Stimulated activated CD4-positive, alpha-beta T cell treated with anti-CD3 and anti-CD28 coated beads, Interleukin-4, amount 100 ng/mL, for 48 hours (primary cell): ENCODE measurements around the gene CORO1C.
"Not testable (repeated sequence)": the region's sequence is repeated elsewhere in the genome, so short reads cannot be mapped to it uniquely, and the experiment has no call there.

Source experiments
- DNase-seq, 2 donors: peaks; one replicate each; pipeline ENCODE4 v3.0.0-alpha.2; 2020; ENCODE audit warnings: low read depth in 2 of 2

Gene CORO1C

GRCh38 chr12:108731105-108731865, at the start of gene CORO1C:
CORO1C (minus strand) TSS chr12:108731518; CDS start chr12:108701318, 30,200 bp downstream.
- DNase-seq = peak; percentile 91 to 95

GRCh38 chr12:108779998-108780688, 48.8 kb upstream of the CORO1C start:
- DNase-seq = no peak

DNA sequence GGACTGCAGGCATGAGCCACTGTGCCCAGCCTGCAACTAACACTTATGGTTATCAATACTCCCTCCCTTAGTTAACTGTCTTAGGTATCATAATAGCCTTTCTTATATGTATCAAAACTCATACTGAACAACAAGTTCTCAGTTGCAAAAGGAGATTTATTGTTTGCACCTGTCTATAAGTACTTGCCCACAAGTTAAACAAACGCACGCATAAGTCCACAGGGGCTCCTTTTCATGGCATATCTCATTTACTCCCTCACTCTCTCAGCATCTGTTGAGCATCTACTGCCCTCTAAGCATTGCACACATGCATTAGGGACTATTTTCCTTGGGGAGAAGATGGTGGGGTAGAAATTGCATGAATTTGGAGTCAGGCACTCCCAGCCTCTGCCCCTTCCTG, 46.7 kb upstream of the CORO1C start:
- no peak for DNase-seq

DNA sequence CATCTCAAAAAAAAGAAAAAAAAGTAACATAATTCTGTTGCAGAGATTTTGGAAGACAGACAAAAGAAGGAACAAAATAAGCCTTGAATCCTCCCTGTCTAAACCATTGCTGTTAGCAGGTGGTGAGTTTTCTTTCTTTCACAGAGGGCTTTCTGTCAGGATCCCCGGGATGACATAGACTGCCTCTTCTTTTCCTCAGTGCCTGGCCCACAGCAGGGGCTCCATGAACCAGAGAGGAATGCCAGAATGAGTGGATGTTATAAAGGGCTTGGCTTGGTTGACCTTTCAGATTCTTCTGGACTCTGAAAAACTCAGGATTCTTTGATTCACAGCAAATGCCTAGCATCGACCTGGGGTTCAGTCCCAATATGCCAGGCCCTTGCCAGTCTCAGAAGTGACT, 45.8 kb upstream of the CORO1C start:
- no peak for DNase-seq

GRCh38 chr12:108773798-108774788, 42.8 kb upstream of the CORO1C start:
- no peak for DNase-seq

DNA sequence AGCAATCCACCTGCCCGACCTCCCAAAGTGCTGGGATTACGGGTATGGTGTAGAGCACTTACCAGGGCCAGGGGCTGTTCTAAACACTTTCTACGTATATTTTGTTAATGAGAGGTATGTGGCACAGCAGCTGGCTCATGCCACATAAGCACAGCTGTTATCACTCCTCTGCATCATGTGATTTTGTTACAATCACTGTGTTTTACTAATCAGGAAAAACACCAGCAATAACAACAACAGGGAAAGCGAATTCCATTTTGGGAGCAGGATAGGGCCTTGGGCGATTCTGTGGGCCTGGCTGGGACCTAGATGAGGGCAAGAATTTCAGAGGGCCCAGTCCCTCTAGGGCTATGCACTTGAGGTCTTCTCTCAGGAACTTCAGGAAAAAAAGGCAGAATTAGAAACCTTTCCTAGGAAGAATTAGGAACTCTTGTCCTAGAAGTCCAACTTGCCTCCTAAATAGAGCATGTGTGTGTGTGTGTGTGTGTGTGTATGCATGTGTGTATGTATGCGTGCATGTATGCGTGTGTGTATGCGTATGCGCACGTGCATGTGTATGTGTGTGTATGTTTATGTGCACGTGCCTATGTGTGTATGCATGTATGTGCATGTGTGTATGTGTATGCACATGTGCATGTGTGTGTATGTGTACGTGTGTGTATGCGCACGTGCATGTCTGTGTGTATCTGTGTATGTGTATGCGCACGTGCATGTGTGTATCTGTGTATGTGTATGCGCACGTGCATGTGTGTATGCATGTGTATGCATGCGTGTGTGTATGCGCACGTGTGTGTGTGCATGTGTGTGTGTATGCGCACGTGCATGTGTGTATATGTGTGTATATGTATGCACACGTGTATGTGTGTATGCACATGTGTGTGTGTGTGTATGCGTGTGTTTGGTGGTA, 41.8 kb upstream of the CORO1C start:
- no peak for DNase-seq

DNA sequence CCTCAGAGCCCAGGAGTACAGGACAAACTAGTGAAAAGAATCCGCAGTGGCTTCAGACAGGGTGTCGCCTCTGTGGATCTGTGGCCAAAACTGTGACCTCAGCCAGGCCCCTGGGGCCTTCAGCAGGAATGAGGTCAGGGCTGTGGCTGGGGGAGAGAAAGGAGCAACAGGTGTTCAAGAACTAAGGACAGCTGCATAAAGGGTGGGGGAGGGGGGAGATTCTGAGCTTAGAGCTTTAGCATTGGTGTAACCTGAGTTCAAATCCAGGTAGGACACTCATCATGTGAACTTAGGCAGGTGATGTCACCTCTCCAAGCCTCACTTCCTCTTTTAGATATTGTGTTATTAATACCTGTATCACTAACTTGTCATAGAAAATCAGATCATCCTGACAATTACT, 40.9 kb upstream of the CORO1C start:
- DNase-seq = no peak

DNA sequence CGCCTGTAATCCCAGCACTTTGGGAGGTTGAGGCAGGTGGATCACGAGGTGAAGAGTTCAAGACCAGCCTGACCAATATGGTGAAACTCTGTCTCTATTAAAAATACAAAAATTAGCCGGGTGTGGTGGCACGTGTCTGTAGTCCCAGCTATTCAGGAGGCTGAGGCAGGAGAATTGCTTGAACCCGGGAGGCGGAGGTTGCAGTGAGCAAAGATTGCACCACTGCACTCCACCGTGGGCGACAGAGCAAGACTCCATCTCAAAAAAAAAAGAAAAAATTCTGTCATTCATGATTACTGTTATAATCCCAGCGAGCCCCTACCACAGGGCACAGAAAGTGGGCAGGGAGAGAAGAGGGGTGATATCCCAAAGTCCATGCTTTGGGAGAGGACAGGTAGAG, 40.5 kb upstream of the CORO1C start:
- DNase-seq = not testable (repeated sequence)

DNA sequence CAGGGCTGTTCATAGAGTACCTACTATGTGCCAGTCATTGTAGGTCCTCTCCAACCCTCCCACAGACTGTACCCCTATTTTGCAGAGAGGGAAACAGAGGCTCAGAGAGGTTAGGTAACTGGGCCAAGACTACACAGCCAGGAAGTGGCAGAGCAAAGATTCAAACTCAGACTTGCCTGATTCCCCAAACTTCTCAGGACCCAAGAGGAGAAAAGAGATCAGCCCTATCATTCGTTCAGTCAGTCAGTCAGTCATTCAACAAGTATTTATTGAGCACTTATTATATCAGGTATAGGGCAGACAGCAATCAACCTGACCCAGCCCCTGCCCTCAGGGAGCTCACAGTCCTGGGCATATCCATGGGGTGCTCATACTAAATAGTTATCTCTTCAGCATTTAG, 39.6 kb upstream of the CORO1C start:
- no peak for DNase-seq

DNA sequence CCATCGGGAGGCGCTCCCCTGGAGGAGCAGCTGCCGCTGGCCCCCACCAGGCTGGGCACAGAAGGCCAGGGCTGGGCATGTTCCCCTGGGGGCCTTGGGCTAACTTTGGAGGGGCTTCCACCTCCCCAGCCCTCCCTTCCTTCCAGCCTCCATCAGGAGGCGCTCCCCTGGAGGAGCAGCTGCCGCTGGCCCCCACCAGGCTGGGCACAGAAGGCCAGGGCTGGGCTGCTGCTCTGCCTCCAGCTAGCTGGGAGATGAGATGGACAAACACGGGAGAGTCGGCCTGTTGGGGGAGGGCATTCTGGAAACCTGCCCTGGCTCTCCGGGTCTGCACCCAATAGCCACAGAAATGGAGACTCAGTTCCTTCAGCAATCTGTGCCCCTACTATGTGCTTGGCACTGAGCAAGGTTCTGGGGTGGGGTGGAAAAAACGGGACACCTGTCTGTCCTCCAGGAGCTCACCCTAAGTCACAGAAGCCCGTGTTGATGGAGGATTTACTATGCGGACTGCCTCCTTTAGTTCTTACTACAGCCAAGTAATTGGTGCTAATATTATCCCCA, 39.0 kb upstream of the CORO1C start:
- no peak for DNase-seq

DNA sequence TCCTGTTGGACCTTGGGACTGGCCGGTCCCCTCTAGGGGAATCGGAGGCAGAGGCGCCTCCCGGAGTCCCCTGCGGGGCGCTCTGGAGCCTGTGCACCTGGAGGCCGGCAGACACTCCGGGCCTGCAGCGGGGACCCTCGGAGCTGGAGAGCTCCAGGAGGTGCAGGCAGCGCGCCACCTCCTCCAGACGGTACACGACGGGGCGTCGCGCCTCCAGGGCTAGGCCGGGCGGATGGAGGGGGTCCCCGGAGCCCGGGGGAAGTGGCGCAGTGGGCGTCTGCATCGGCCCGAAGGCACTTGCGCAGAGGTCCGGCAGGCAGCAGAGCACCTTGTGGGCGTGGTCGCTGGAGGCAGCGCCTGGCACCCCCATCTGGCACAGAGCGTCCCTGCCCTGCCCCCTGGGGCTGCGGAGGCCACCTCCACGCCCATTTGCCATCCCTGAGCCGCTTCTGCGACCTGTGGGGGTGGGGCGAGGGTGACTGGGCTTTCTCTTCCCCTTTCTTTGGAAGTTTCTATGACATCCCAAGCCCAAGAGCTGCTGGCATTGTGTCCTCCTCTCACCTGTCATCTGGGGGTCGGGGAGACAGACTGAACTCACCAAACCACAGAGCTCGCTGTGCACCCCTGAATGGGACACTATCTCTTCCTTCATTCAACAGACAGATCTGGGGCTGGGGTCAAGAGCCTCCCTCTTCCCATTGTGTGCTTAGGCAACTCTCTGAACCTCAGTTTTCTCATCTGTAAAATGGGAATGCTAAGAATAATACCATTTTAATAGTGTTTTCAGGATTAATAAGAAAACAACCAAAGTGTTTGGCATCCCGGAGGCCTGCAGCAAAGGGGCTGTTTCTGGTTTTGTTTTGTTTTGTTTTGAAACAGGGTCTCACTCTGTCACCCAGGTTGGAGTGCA, 37.5 kb upstream of the CORO1C start:
- DNase-seq = peak in 1 of 2 donors; percentile 8

DNA sequence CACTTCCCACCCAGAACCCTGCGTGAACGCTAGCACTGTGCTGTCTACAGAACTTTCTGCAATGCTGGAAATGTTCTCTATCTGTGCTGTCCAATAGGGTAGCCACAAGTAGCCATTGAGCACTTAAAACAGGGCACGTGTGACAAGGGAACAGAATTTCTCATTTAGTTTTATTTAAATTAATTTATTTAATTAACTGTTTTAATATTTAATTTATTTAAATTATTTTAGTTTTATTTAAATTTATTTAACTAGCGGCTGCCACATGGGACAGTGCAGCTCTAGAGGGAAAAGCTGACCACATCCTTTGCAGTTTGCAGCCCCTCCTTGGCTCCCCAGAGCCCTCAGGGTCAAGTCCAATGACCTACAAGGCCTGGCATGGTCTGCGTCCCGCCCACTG, 35.0 kb upstream of the CORO1C start:
- DNase-seq = no peak

DNA sequence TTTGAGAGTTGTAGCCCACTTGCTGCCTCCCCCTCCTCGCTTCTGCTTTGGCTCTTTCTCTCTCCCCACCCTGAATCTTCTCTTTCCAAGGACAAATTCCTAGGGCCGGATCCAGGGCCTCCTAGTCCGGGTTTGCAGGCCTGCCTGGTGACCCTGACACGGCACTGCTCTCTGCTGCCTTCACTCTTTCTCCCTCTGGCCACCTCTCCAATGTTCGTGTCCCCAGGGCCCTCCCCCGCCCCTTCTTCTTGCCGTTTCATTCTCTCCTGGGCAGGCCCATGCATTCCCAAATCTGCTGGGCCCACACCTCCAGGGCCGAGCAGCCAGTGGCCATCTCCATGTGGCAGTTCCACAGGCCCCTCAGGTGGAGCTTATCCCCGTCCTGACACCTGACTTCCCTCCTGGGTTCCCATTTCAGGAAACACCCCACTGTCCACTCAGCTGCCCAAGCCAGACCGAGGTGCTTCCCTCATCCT, 34.0 kb upstream of the CORO1C start:
- DNase-seq = no peak

GRCh38 chr12:108764540-108765288, 33.4 kb upstream of the CORO1C start:
- DNase-seq = no peak

GRCh38 chr12:108761226-108761625, 29.9 kb upstream of the CORO1C start:
- no peak for DNase-seq

GRCh38 chr12:108759924-108760323, 28.6 kb upstream of the CORO1C start:
- DNase-seq = no peak

- DNase-seq = no peak
Measured at GRCh38 chr12:108757856-108758255, 26.5 kb upstream of the CORO1C start.

DNA sequence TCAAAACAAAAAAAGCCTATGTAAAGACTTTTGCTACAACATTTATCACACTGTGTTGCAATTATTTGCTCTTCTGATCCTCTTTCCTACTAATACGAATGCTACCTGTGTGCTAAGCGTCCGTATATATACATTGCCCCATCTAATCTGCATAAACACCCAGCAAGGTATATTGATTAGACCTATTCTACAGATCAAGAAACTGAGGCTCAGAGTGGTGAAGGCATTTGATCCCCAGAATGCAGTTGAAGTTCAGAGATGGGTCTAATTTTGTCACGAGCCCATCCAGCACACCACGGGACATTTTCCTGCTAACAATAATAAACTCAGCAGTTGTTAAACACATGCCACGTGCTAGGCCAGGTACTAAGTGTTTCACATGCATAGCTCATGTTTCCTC, 25.1 kb upstream of the CORO1C start:
- no peak for DNase-seq

DNA sequence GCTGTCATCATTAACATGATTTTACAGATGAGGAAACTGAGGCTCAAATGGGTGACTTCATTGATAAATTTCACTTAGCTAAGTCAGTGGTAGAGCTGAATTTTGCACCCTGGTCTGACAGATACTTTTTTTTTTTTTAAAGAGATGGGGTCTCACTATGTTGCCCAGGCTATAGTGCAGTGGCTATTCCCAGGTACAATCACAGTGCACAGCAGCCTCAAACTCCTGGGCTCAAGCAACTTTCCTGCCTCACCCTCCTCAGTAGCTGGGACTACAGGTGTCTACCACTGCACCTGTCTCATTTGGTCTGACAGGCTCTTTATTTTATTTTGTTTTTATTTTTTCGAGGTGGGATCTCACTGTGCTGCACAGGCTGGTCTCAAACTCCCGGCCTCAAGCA, 24.2 kb upstream of the CORO1C start:
- no peak for DNase-seq
